Chondrocyte (in vitro differentiated cells): ENCODE data around the gene TMEM158. TPM values are rescaled to one million over a fixed set of nuclear protein-coding genes. Genes with fewer than 3 reads are reported as not detected.
A peak's percentile ranks its signal among the peaks of the same experiment; 100 is the strongest.

ENCODE experiments used
- DNase-seq: peaks from one replicate; pipeline ENCODE4 v3.0.0; 2021; ENCODE audit warnings: mixed read lengths, low spot score
- H3K27ac Mint-ChIP-seq: one replicate; pipeline ENCODE4 v1.8.0; 2021; ENCODE audit warnings: mild to moderate bottlenecking, moderate library complexity, mixed read lengths; ENCODE audit not compliant: unreplicated experiment
- H3K27me3 Mint-ChIP-seq: 2 replicates; pipeline ENCODE4 v1.8.0; 2021; ENCODE audit warnings: low read depth, mixed read lengths
- H3K36me3 Mint-ChIP-seq: 2 replicates; pipeline ENCODE4 v1.8.0; 2021; ENCODE audit warnings: low read depth, mixed read lengths
- H3K4me1 Mint-ChIP-seq: 2 replicates; pipeline ENCODE4 v1.8.0; 2021; ENCODE audit warnings: low read depth, mild to moderate bottlenecking, mixed read lengths
- H3K4me3 Mint-ChIP-seq: one replicate; pipeline ENCODE4 v1.8.0; 2021; ENCODE audit warnings: mild to moderate bottlenecking, moderate library complexity, mixed read lengths; ENCODE audit not compliant: unreplicated experiment
- H3K9me3 Mint-ChIP-seq: 2 replicates; pipeline ENCODE4 v1.8.0; 2021; ENCODE audit warnings: low read depth, mixed read lengths
- total RNA-seq: library from RNA; stranded (reverse); gene quantifications from 3 replicates; pipeline ENCODE4 v1.2.1, GENCODE V29; 2021
- TF ChIP-seq, protein P1 (sequence below): fragments of 200-600 bp; sonication (generic); IDR thresholded peaks from 2 replicates; pipeline ENCODE4 v1.5.0; 2021; ENCODE audit warnings: antibody characterized with exemption, mild to moderate bottlenecking, moderate library complexity

The TMEM158 gene
- total RNA-seq, 1 donor from 2014 or later: 6.9 TPM

DNA sequence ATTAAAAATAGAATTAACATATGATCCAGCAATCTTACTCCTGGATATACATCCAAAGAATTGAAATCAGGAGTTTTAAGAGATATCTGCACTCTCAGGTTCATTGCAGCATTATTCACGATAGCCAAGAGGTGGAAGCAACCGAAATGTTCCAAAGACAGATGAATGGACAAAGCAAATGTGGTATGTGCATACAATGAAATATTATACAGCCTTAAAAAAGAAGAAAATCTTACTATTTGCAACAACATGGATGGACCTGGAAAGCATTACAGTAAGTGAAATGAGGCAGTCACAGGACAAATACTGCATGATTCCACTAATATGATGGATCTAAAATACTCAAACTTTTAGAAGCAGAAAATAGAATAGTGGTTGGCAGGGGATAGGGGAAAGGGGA is 9.3 kb upstream of the TMEM158 start:
- no peaks in the 10 kb centered on the region for H3K36me3 Mint-ChIP-seq
- peaks cover 7% of the 10 kb centered on the region for H3K27me3 Mint-ChIP-seq
- TF ChIP-seq, protein P1, sequence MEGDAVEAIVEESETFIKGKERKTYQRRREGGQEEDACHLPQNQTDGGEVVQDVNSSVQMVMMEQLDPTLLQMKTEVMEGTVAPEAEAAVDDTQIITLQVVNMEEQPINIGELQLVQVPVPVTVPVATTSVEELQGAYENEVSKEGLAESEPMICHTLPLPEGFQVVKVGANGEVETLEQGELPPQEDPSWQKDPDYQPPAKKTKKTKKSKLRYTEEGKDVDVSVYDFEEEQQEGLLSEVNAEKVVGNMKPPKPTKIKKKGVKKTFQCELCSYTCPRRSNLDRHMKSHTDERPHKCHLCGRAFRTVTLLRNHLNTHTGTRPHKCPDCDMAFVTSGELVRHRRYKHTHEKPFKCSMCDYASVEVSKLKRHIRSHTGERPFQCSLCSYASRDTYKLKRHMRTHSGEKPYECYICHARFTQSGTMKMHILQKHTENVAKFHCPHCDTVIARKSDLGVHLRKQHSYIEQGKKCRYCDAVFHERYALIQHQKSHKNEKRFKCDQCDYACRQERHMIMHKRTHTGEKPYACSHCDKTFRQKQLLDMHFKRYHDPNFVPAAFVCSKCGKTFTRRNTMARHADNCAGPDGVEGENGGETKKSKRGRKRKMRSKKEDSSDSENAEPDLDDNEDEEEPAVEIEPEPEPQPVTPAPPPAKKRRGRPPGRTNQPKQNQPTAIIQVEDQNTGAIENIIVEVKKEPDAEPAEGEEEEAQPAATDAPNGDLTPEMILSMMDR: no peak
- H3K27ac Mint-ChIP-seq: no peak overlapping the region
- no peak overlapping the region for H3K4me3 Mint-ChIP-seq
- DNase-seq: no peak
- H3K9me3 Mint-ChIP-seq: peaks cover 9% of the 10 kb centered on the region
- H3K4me1 Mint-ChIP-seq: peaks cover 5% of the 10 kb centered on the region

DNA sequence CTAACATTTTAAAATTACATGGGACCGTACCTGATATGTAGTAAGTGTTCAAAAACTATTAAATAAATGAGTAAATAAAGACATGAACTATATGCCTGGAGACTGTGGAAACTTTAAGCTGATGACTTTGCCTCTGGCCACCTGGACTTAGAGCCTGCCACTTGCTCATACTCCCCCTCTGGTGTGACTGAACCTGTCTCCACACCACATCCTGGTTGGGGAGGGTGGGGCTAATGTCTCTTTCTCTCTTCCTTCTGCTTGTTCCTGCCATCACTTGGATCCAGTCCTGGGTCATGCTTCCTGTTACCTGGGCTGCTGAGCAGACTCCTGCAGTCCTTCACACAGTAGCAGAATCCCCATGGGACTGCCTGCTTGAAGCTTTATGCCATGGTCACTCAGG is 8.2 kb upstream of the TMEM158 start:
- DNase-seq: no peak
- peaks cover 13% of the 10 kb centered on the region for H3K27me3 Mint-ChIP-seq
- no peak overlapping the region for H3K4me3 Mint-ChIP-seq
- peaks cover 5% of the 10 kb centered on the region for H3K4me1 Mint-ChIP-seq
- no peak overlapping the region for H3K27ac Mint-ChIP-seq
- TF ChIP-seq, protein P1: no peak
- H3K9me3 Mint-ChIP-seq: peaks cover 9% of the 10 kb centered on the region
- peaks cover 3% of the 10 kb centered on the region for H3K36me3 Mint-ChIP-seq

DNA sequence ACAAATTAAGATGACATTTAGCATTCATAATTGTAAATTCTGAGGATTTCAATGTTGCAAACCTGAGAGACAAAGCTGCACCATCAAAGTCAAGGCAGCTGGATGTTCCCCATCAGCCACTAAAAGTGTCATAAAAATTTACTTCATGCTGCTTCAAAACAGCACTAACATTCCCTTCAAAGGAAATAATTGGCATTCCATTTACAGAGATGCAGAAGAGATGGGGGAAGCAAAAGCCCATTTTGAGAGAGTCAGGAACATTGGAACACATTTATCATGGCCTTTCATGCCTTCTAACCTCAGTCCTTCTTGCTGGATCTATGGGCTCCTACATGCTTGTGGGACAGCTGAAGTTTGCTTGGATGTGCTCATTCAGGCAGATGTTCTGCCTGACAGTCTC is 6.4 kb upstream of the TMEM158 start:
- TF ChIP-seq, protein P1: no peak
- Mint-ChIP-seq H3K4me3 (no peak overlapping the region), H3K4me1 (peaks cover 5% of the 10 kb centered on the region), H3K27ac (no peak overlapping the region), H3K9me3 (peaks cover 9% of the 10 kb centered on the region), H3K27me3 (peaks cover 27% of the 10 kb centered on the region), H3K36me3 (peaks cover 4% of the 10 kb centered on the region)
- no peak for DNase-seq

DNA sequence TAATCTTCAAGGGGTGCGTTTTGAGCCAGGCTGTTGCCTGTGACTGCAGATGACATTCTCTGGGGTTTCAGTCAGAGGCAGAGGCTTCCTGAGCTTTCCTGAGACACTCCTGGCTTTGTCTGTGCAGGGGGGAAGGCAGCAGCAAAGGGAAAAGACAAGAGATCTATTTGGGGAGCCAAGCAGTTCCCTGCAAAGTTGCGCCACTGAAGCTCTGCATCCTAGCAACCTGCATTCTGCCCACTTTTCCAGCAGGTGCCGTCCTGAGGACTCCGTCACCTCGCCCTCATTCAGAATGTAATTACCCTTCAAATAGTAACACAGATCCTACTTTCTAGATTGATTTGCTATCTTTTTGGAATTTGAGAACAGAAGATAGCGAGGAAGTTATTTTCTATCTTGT is 1.9 kb upstream of the TMEM158 start:
- no peak for DNase-seq
- Mint-ChIP-seq H3K4me1 (peaks cover 25% of the 10 kb centered on the region), H3K27ac (no peak overlapping the region), H3K9me3 (no peaks in the 10 kb centered on the region), H3K36me3 (peaks cover 4% of the 10 kb centered on the region), H3K4me3 (no peak overlapping the region), H3K27me3 (peaks cover 27% of the 10 kb centered on the region)
- TF ChIP-seq, protein P1: no peak

DNA sequence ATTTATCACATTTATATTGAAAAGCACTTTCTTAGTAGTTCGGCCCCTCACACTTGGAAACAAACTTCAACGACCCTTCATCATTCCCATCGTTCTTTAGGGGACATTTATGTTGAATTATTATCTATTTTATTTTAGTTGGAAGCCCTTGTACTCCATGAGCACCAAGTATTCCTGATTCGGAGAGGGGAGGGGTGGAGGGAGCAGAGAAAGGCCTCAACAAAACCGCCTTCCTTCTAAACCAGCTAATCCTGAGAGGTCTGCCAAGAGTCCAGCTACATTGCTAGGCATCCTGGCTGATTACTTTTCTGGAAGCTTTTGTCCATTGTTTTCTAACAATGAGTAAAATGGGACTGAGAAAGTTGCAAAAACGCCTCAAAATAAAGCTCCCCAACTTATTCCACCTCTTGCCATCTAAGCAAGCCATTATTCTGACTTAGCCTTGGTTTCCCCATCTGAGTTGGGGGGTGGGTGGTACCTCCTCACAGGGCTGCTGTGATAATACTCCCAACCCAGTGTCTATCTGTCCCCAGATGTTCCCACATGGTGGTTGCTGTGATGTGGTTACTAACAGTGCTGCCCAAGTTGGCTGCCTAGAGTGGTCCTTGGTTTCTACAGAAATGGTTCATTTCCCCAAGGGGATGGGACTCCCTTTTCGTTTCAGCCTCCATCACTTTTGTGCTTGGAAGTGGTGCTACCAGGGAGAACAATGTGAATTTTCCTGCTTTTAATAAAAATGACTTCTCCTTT is 1.2 kb upstream of the TMEM158 start:
- no peak for DNase-seq
- Mint-ChIP-seq H3K27ac (no peak overlapping the region), H3K9me3 (no peaks in the 10 kb centered on the region), H3K4me3 (peak overlapping the region; percentile 69), H3K36me3 (peaks cover 4% of the 10 kb centered on the region), H3K27me3 (peaks cover 27% of the 10 kb centered on the region), H3K4me1 (peaks cover 20% of the 10 kb centered on the region)
- TF ChIP-seq, protein P1: no peak
